K562 (cell line): ENCODE data around the gene AMBRA1. TPM values are rescaled to one million over a fixed set of nuclear protein-coding genes. Genes with fewer than 3 reads are reported as not detected.

Source experiments
- ATAC-seq: fragments of 200-7000 bp; cut with Tn5 transposase; 3 replicates; pipeline ENCODE4 v1.9.1; 2020; ENCODE audit warnings: moderate library complexity
- BruUV-seq: library from RNA; stranded (reverse); fragments of 400-500 nt; replicated peaks from 2 replicates; lab custom pipeline; 2021; lab: Mats Ljungman, UMichigan
- CTCF ChIA-PET: fragments of 300-600 bp; formaldehyde crosslinking; extraction: SDS; loops from one replicate; lab custom pipeline; 2021; ENCODE audit warnings: low intra/inter-chr PET ratio; lab: Yijun Ruan, JAX
- POLR2A ChIA-PET: fragments of 300-600, 350-650 bp; sonication (Branson Sonifier 250); formaldehyde crosslinking; extraction: SDS; loops from one replicate; lab custom pipeline; 2021; ENCODE audit warnings: antibody characterized with exemption, inconsistent platforms; lab: Yijun Ruan, JAX
- DNase-seq, 4 experiments: peaks; one replicate each; pipeline versions ENCODE4 v3.0.0 to v3.0.0-alpha.2; 2011 to 2018; ENCODE audit warnings: low spot score in 3 of 4, mixed read lengths in 3 of 4; ENCODE audit errors: extremely low read depth in 1 of 4
- FAIRE-seq: peaks from 2 replicates; lab custom pipeline; 2011; peaks lifted over from hg19 to GRCh38; lab: Jason Lieb, UNC
- H2AFZ ChIP-seq: 2 replicates; pipeline ENCODE4 v1.6.0; 2011; ENCODE audit warnings: low read depth, low read length, control low read depth, inconsistent platforms
- H3K27ac ChIP-seq: fragments of 200-600 bp; 3 replicates; pipeline ENCODE4 v1.8.0; 2011; ENCODE audit warnings: low read depth, mild to moderate bottlenecking, control low read depth, inconsistent platforms, low read length, moderate library complexity, mixed read lengths; ENCODE audit errors: extremely low read depth
- H3K27me3 ChIP-seq, 2 experiments: fragments of 300-600 bp in 1 of 2; 2 replicates in 1 of 2; 3 replicates in 1 of 2; pipeline versions ENCODE4 v1.6.0 to v1.8.0; 2011; ENCODE audit warnings: inconsistent platforms in 2 of 2, low read length in 2 of 2, mild to moderate bottlenecking in 1 of 2, mixed read lengths in 1 of 2, moderate library complexity in 1 of 2; ENCODE audit not compliant: control insufficient read depth in 2 of 2, insufficient read depth in 2 of 2
- H3K36me3 ChIP-seq: fragments of 300-600 bp; 3 replicates; pipeline ENCODE4 v1.8.0; 2011; ENCODE audit warnings: mild to moderate bottlenecking, low read length, inconsistent platforms; ENCODE audit not compliant: control insufficient read depth, insufficient read depth
- H3K4me1 ChIP-seq, 2 experiments: fragments of 200-600 bp in 1 of 2; replicated peaks in 1 of 2; 2 replicates in 1 of 2; 3 replicates in 1 of 2; pipeline versions ENCODE4 v1.5.1 to v1.8.0; 2011; ENCODE audit warnings: inconsistent platforms in 2 of 2, low read length in 2 of 2, mild to moderate bottlenecking in 1 of 2, mixed read lengths in 1 of 2, moderate library complexity in 1 of 2; ENCODE audit not compliant: control insufficient read depth in 2 of 2, insufficient read depth in 2 of 2
- H3K4me2 ChIP-seq: 2 replicates; pipeline ENCODE4 v1.6.1; 2011; ENCODE audit warnings: low read length, control low read depth, inconsistent platforms, mixed read lengths; ENCODE audit not compliant: insufficient read depth
- H3K4me3 ChIP-seq: fragments of 200-600 bp; sonication (generic), shearing (Covaris generic); 2 replicates; pipeline ENCODE4 v1.5.1; 2016; ENCODE audit warnings: control low read depth, inconsistent platforms
- H3K79me2 ChIP-seq: fragments of 200-600 bp; 3 replicates; pipeline ENCODE4 v1.8.0; 2011; ENCODE audit warnings: low read length, inconsistent platforms; ENCODE audit not compliant: control insufficient read depth, insufficient read depth
- H3K9ac ChIP-seq, 2 experiments: 2 replicates each; pipeline versions ENCODE4 v1.6.0 to v1.6.1; 2011; ENCODE audit warnings: low read depth in 2 of 2, low read length in 2 of 2, control low read depth in 1 of 2, inconsistent platforms in 1 of 2, mild to moderate bottlenecking in 1 of 2, mixed read lengths in 1 of 2; ENCODE audit not compliant: insufficient read depth in 1 of 2
- H3K9me1 ChIP-seq: one replicate; pipeline ENCODE4 v1.6.0; 2011; ENCODE audit warnings: inconsistent platforms, mild to moderate bottlenecking, low read length, moderate library complexity; ENCODE audit not compliant: control insufficient read depth, insufficient read depth
- H3K9me3 ChIP-seq: replicated peaks from 2 replicates; pipeline ENCODE4 v1.5.1; 2011; ENCODE audit warnings: low read depth, low read length, inconsistent platforms; ENCODE audit not compliant: control insufficient read depth, insufficient read depth
- H4K20me1 ChIP-seq: replicated peaks from 2 replicates; pipeline ENCODE4 v1.6.1; 2011; ENCODE audit warnings: low read length, inconsistent platforms, mixed read lengths; ENCODE audit not compliant: control insufficient read depth, insufficient read depth
- CCAR2 ChIP-seq: fragments of 200-400 bp; formaldehyde crosslinking; IDR thresholded peaks from 2 replicates; pipeline ENCODE4 v1.6.1; 2017; ENCODE audit warnings: mild to moderate bottlenecking, low read depth, low read length
- RB1 ChIP-seq: fragments of 450-650 bp; IDR thresholded peaks from 2 replicates; pipeline ENCODE4 v1.6.1; 2017; ENCODE audit warnings: low read depth, mild to moderate bottlenecking
- SRSF9 ChIP-seq: fragments of 200-400 bp; formaldehyde crosslinking; IDR thresholded peaks from 2 replicates; pipeline ENCODE4 v1.6.1; 2017; ENCODE audit warnings: low read depth, low read length, borderline replicate concordance
- TSC22D4 ChIP-seq: fragments of 450-650 bp; IDR thresholded peaks from 2 replicates; pipeline ENCODE4 v1.6.1; 2016; ENCODE audit warnings: missing genetic modification characterization, missing biosample characterization, control low read depth
- ZNF134 ChIP-seq: fragments of 250-450 bp; sonication (Bioruptor Pico); conservative IDR thresholded peaks from 2 replicates; pipeline ENCODE4 v1.4.0; 2020
- WGBS: fragments of 100-300 bp; shearing (Covaris generic); methylation state at CpG from one replicate; pipeline ENCODE4 v1.1.6; 2016; ENCODE audit warnings: low coverage, mixed read lengths; ENCODE audit not compliant: insufficient coverage; ENCODE audit errors: missing lambda C conversion rate; 5-methylcytosine and 5-hydroxymethylcytosine counted together
- in situ Hi-C: fragments of 300-500 bp; cut with MboI; formaldehyde crosslinking; loops from 4 replicates; pipeline ENCODE4 v1.15.0; 2018; ENCODE audit warnings: inconsistent platforms, mixed read lengths
- intact Hi-C: fragments of 100-400 bp; cut with micrococcal nuclease; formaldehyde crosslinking; loops from 2 replicates; pipeline ENCODE4 v1.14.2; 2022
- polyA plus RNA-seq, 8 experiments: library from polyadenylated mRNA; depleted of rRNA in 4 of 8; stranded (reverse) in 5 of 8; unstranded in 3 of 8; fragments of >200 nt; fragmentation: Nextera tagmentation in 2 of 8; fragmentation: Illumina TruSeq in 1 of 8; extraction: Ambion mirVana in 2 of 8; extraction: Trizol in 1 of 8; gene quantifications; 2 replicates each; pipeline versions ENCODE4 v1.2.1 to v1.2.3, GENCODE V29; 2011 to 2014; ENCODE audit warnings: inconsistent platforms in 1 of 8, missing spikeins in 1 of 8
- total RNA-seq, 7 experiments: library from RNA; depleted of rRNA in 6 of 7; stranded (reverse); fragments of >200 nt in 6 of 7; fragmentation: Illumina TruSeq in 2 of 7; extraction: Trizol in 2 of 7; gene quantifications; 2 replicates each; pipeline versions ENCODE4 v1.2.1 to v1.2.3, GENCODE V29; 2011 to 2021; ENCODE audit warnings: low replicate concordance in 1 of 7
- TF ChIP-seq, protein P1 (sequence below), 3 experiments: IDR thresholded peaks in 2 of 3; conservative IDR thresholded peaks in 1 of 3; 2 replicates each; pipeline ENCODE4 v1.5.1; 2011 to 2012; ENCODE audit warnings: low read length in 3 of 3, mild to moderate bottlenecking in 3 of 3, control low read depth in 2 of 3, improper control_type of control experiment in 1 of 3, inconsistent platforms in 1 of 3, low read depth in 1 of 3, mixed read lengths in 1 of 3, moderate library complexity in 1 of 3; ENCODE audit not compliant: insufficient read depth in 2 of 3
- TF ChIP-seq, protein P2 (sequence below): sonication (generic); formaldehyde crosslinking; IDR thresholded peaks from 2 replicates; pipeline ENCODE4 v1.8.0; 2022; ENCODE audit warnings: mild to moderate bottlenecking, missing genetic modification reagents, borderline replicate concordance
- TF ChIP-seq, protein P3 (sequence below): fragments of 200-800 bp; sonication (Bioruptor generic); IDR thresholded peaks from 2 replicates; pipeline ENCODE4 v1.6.1; 2016; ENCODE audit warnings: missing genetic modification characterization, missing compliant biosample characterization
- TF ChIP-seq, protein P4 (sequence below): fragments of 450-650 bp; IDR thresholded peaks from one replicate; pipeline ENCODE4 v1.6.1; 2018; ENCODE audit warnings: mild to moderate bottlenecking, moderate library complexity; ENCODE audit not compliant: partially characterized antibody

AMBRA1 gene
- total and polyA plus RNA-seq, 9 of the 15 experiments (the other 6 are each of a cell fraction or from before 2014, with no cell fraction given): 0.15 to 24.5 (median 13.0) TPM

DNA sequence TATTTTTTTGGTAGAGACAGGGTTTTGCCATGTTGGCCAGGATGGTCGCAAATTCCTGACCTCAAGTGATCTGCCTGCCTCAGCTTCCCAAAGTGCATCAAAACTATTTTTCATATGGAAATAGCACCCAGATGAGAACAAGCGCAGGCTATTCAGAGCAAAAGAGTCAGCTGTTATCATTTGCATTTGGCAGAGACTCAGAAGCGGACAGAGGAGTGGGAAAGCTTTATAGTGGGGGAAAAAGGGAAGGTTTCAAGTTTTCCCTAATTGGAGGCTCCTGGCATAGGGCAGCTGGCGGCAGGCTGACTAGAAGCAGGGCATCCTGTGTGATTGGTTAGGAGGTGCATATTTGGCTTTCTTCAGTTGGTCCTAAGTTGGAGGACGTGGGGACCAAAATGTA, 43.7 kb upstream of the AMBRA1 start (continued):
- TF ChIP-seq, protein P1, sequence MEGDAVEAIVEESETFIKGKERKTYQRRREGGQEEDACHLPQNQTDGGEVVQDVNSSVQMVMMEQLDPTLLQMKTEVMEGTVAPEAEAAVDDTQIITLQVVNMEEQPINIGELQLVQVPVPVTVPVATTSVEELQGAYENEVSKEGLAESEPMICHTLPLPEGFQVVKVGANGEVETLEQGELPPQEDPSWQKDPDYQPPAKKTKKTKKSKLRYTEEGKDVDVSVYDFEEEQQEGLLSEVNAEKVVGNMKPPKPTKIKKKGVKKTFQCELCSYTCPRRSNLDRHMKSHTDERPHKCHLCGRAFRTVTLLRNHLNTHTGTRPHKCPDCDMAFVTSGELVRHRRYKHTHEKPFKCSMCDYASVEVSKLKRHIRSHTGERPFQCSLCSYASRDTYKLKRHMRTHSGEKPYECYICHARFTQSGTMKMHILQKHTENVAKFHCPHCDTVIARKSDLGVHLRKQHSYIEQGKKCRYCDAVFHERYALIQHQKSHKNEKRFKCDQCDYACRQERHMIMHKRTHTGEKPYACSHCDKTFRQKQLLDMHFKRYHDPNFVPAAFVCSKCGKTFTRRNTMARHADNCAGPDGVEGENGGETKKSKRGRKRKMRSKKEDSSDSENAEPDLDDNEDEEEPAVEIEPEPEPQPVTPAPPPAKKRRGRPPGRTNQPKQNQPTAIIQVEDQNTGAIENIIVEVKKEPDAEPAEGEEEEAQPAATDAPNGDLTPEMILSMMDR (IDR thresholded peaks at IDR 0.05 in 2 of 3, conservative IDR thresholded peaks at IDR 0.05 in 1 of 3; ENCODE audit: insufficient read depth in 2 of 3, low read depth in 1 of 3, low read length in 3 of 3): no peak

DNA sequence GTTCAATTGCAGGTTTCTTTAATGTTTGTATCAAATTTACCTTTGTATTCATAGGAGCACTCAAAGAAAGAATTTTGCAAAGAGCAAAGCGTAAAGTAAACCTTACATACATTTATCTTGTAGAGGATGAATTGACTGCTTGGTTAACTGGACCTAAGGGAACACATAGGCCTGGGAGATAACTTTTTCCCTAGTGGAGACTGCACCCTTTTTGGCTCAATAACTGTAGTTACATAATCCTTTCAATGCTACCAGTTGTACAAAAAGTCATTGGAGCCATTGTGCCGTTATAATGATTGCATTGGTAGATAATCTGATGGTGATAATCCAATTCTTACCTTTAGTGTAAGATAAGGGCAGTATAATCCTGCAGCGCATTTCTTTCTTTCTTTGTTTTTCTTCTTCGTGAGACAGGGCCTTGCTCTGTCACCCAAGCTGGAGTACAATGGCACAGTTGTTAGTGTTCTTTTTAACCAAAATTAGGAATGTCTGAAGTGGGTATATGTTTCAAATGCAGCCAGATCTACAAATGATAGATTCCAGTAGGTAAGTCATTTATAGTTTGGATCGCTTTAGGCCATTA, 41.8 kb upstream of the AMBRA1 start:
- Histone ChIP-seq H3K9me3 (no peaks in the 10 kb centered on the region), H3K4me1 (no peaks in the 10 kb centered on the region), H3K9ac (no peak overlapping the region)
- no peak for FAIRE-seq
- in situ Hi-C loops: no loop called here
- no peak for TF ChIP-seq ZNF134 (CRISPR knock-in tag)
- TF ChIP-seq, protein P2, sequence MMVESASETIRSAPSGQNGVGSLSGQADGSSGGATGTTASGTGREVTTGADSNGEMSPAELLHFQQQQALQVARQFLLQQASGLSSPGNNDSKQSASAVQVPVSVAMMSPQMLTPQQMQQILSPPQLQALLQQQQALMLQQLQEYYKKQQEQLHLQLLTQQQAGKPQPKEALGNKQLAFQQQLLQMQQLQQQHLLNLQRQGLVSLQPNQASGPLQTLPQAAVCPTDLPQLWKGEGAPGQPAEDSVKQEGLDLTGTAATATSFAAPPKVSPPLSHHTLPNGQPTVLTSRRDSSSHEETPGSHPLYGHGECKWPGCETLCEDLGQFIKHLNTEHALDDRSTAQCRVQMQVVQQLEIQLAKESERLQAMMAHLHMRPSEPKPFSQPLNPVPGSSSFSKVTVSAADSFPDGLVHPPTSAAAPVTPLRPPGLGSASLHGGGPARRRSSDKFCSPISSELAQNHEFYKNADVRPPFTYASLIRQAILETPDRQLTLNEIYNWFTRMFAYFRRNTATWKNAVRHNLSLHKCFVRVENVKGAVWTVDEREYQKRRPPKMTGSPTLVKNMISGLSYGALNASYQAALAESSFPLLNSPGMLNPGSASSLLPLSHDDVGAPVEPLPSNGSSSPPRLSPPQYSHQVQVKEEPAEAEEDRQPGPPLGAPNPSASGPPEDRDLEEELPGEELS: no peak
- no peak for TF ChIP-seq RB1
- no peak for TF ChIP-seq SRSF9
- no peak for TF ChIP-seq CCAR2
- TF ChIP-seq TSC22D4: no peak
- TF ChIP-seq, protein P3, sequence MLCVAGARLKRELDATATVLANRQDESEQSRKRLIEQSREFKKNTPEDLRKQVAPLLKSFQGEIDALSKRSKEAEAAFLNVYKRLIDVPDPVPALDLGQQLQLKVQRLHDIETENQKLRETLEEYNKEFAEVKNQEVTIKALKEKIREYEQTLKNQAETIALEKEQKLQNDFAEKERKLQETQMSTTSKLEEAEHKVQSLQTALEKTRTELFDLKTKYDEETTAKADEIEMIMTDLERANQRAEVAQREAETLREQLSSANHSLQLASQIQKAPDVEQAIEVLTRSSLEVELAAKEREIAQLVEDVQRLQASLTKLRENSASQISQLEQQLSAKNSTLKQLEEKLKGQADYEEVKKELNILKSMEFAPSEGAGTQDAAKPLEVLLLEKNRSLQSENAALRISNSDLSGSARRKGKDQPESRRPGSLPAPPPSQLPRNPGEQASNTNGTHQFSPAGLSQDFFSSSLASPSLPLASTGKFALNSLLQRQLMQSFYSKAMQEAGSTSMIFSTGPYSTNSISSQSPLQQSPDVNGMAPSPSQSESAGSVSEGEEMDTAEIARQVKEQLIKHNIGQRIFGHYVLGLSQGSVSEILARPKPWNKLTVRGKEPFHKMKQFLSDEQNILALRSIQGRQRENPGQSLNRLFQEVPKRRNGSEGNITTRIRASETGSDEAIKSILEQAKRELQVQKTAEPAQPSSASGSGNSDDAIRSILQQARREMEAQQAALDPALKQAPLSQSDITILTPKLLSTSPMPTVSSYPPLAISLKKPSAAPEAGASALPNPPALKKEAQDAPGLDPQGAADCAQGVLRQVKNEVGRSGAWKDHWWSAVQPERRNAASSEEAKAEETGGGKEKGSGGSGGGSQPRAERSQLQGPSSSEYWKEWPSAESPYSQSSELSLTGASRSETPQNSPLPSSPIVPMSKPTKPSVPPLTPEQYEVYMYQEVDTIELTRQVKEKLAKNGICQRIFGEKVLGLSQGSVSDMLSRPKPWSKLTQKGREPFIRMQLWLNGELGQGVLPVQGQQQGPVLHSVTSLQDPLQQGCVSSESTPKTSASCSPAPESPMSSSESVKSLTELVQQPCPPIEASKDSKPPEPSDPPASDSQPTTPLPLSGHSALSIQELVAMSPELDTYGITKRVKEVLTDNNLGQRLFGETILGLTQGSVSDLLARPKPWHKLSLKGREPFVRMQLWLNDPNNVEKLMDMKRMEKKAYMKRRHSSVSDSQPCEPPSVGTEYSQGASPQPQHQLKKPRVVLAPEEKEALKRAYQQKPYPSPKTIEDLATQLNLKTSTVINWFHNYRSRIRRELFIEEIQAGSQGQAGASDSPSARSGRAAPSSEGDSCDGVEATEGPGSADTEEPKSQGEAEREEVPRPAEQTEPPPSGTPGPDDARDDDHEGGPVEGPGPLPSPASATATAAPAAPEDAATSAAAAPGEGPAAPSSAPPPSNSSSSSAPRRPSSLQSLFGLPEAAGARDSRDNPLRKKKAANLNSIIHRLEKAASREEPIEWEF (CRISPR knock-in tag): no peak
- TF ChIP-seq, protein P4, sequence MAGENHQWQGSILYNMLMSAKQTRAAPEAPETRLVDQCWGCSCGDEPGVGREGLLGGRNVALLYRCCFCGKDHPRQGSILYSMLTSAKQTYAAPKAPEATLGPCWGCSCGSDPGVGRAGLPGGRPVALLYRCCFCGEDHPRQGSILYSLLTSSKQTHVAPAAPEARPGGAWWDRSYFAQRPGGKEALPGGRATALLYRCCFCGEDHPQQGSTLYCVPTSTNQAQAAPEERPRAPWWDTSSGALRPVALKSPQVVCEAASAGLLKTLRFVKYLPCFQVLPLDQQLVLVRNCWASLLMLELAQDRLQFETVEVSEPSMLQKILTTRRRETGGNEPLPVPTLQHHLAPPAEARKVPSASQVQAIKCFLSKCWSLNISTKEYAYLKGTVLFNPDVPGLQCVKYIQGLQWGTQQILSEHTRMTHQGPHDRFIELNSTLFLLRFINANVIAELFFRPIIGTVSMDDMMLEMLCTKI: no peak
- TF ChIP-seq, all 486 proteins: peak for 0
- POLR2A ChIA-PET: interaction anchor here (1.0 kb wide), 1 partner anchor 30 kb away, joined by 3 read pairs; no protein-coding TSS in a partner anchor
- no peak overlapping the region for H3K4me2 ChIP-seq
- H2AFZ ChIP-seq: no peak overlapping the region
- ATAC-seq (no peak), DNase-seq (no peak)
- H3K9me1 ChIP-seq: no peaks in the 10 kb centered on the region
- H3K4me3 ChIP-seq: no peak overlapping the region
- no peaks in the 10 kb centered on the region for H4K20me1 ChIP-seq
- no peak overlapping the region for H3K27ac ChIP-seq
- intact Hi-C loops: no loop called here
- peaks cover 33% of the 10 kb centered on the region; the same call in 2 of the 3 replicates for H3K36me3 ChIP-seq
- H3K79me2 ChIP-seq: no peaks in the 10 kb centered on the region
- WGBS: 83% methylated on average over 5 of the region's 5 CpGs
- CTCF ChIA-PET: no interaction called here
- BruUV-seq: no TSS peak
- no peaks in the 10 kb centered on the region for H3K27me3 ChIP-seq
